ENCODE measurements around the gene PLRG1. TPM values are rescaled to one million over a fixed set of nuclear protein-coding genes. Genes with fewer than 3 reads are reported as not detected.

PLRG1 gene
- total RNA-seq, 4 donors from 2014 or later: 47.1 to 60.5 (median 49.2) TPM

DNA sequence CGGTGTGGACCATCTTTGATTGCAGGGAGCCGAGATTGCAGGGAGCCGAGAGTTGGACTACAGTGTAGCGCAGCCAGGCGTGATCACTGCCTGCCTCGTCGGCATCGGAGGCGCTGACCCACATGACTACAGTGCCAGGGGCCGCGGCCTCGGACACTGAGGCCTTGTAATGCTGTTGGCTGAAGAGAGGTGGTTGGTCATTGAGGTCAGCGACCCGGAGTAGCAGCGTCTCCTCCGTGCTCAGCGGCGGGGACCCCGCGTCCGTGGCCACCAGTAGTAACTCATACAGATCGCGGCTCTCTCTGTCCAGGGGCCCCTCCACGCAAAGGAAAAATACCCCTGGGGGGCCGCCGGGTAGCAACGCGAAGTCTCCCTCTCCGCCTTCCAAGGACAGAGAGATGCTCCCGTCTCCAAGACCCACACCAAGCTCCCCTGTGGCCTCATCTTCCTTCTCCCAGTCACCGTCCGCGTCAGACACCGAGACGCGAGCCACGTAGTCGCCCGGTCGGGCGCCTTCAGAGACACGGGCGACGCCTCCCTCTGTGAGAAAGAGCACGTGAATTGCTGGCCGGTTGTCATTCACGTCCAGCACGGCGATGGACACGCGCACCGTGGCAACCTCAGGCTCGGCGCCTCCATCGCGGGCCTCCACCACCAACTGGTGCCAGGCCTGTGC lies 60.5 kb downstream of the PLRG1 start:
- 61% methylated on average over 9 to 19 of the region's 56 CpGs for WGBS, 2 donors

DNA sequence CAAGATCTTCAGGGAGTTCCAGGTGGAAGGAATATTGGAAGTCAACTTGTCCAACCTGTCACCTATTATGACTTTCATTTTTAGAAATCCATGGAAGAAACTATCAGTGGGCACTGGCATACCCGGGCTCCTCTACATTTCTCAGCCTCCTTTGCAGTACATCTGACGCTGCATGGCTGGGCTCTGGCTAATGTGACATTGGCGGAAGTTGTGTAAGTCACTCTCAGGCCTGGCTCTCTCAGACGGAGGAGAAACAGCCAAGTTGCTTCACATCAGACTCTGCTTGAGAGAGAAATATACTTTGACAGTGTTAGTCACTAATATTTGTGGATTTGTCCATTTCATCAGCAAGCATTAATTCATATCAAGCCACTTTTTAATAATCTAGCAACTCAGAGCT lies 63.1 kb downstream of the PLRG1 start:
- intact Hi-C loops (cut with DNase I): no loop called here
- Histone ChIP-seq H3K27me3 (peaks cover 4 to 77% (median 4%) of the 10 kb centered on the region in 4 donors), H3K4me3 (no peak overlapping the region), H3K36me3 (no peaks in the 10 kb centered on the region), H3K9me3 (no peaks in the 10 kb centered on the region), H3K27ac (no peak overlapping the region), H3K4me1 (peaks cover 15 to 23% (median 17%) of the 10 kb centered on the region in 3 donors)
- no peak for TF ChIP-seq POLR2A (IDR thresholded peaks at IDR 0.05)
- TF ChIP-seq, protein P1, sequence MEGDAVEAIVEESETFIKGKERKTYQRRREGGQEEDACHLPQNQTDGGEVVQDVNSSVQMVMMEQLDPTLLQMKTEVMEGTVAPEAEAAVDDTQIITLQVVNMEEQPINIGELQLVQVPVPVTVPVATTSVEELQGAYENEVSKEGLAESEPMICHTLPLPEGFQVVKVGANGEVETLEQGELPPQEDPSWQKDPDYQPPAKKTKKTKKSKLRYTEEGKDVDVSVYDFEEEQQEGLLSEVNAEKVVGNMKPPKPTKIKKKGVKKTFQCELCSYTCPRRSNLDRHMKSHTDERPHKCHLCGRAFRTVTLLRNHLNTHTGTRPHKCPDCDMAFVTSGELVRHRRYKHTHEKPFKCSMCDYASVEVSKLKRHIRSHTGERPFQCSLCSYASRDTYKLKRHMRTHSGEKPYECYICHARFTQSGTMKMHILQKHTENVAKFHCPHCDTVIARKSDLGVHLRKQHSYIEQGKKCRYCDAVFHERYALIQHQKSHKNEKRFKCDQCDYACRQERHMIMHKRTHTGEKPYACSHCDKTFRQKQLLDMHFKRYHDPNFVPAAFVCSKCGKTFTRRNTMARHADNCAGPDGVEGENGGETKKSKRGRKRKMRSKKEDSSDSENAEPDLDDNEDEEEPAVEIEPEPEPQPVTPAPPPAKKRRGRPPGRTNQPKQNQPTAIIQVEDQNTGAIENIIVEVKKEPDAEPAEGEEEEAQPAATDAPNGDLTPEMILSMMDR (IDR thresholded peaks at IDR 0.05): no peak
- DNase-seq: no peak
- 84 to 90% methylated on average over 4 of the region's 4 CpGs for WGBS, 2 donors

More for the DNA sequence above, 60.5 kb downstream of the PLRG1 start:
- no peak for DNase-seq
- intact Hi-C loops (cut with DNase I): no loop called here
- Histone ChIP-seq H3K9me3 (no peaks in the 10 kb centered on the region), H3K27me3 (peaks cover 4 to 81% (median 4%) of the 10 kb centered on the region in 4 donors), H3K36me3 (no peaks in the 10 kb centered on the region), H3K4me1 (peaks cover 16 to 28% (median 18%) of the 10 kb centered on the region in 3 donors), H3K27ac (no peak overlapping the region), H3K4me3 (peak overlapping the region in 2 of 4 donors; percentile 46 to 64)
- TF ChIP-seq, protein P1 (IDR thresholded peaks at IDR 0.05): no peak
- no peak for TF ChIP-seq POLR2A (IDR thresholded peaks at IDR 0.05)

DNA sequence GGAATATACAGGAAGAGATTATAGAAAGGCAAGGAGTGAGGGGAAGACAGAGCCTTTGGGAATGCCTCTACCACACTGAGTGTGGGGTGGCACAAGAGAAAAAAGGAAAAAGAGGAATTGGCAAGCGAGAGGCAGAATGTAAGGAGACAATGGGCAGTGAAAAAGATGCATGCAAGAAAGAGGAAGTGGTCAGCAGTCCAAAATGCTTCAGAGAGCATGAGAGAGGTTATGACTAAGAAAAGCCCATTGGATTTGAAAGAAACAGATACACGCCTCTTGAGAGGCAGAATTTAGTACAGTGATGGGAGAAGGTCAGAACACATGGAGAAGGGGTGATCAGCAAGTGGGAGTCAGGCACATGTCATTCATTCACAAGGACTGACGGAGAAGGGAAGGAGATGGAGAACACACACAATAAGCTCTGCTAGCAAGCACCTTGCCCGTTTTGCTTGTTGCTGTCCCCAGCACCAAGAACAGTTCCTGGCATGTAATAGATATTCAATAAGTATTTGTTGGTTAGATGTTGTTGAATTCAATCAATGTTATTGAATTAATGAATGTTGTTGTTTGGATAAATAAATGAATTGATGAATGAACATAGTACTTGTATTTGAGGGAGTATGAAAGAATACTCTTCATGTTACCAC lies 65.0 kb downstream of the PLRG1 start:
- intact Hi-C loops (cut with DNase I): no loop called here
- Histone ChIP-seq H3K36me3 (no peaks in the 10 kb centered on the region), H3K4me1 (peaks cover 0 to 4% (median 0%) of the 10 kb centered on the region in 3 donors), H3K9me3 (no peaks in the 10 kb centered on the region), H3K4me3 (no peak overlapping the region), H3K27ac (no peak overlapping the region), H3K27me3 (peaks cover 0 to 58% (median under 1%) of the 10 kb centered on the region in 4 donors)
- DNase-seq: no peak
- TF ChIP-seq, protein P1 (IDR thresholded peaks at IDR 0.05): no peak
- TF ChIP-seq POLR2A (IDR thresholded peaks at IDR 0.05): no peak
- WGBS, 2 donors: 52 to 53% methylated on average over 4 of the region's 4 CpGs

Small RNA genes within 50 kb of the gene (small RNA-seq; reads per million reads assigned to genes)
- gene RNU6-1285P: 0 reads per million in 4 donors

Other genes with a start within 250 kb of the PLRG1 start
- gene DCHS2, start 58.6 kb downstream of the PLRG1 start, total RNA-seq: 1 to 10 TPM in 1 of 4 donors, under 1 TPM in 2, not detected in 1; 0.53 to 1.5 (median 0.57) TPM
- not detected for gene FGB, start 12.6 kb upstream of the PLRG1 start, total RNA-seq
- gene FGA, start 40.3 kb upstream of the PLRG1 start, total RNA-seq: not detected
- gene FGG, start 62.3 kb upstream of the PLRG1 start, total RNA-seq: not detected
- under 1 TPM in 3 of 4 donors, not detected in 1; 0.19 to 0.88 (median 0.32) TPM for gene LRAT, start 193.6 kb upstream of the PLRG1 start, total RNA-seq
- gene RBM46, start 230.9 kb upstream of the PLRG1 start, total RNA-seq: not detected

Data from esophagus squamous epithelium (tissue), 5 donors.